ENCODE results near the gene THAP11. TPM values are rescaled to one million over a fixed set of nuclear protein-coding genes. Genes with fewer than 3 reads are reported as not detected.
"Not testable (repeated sequence)": the region's sequence is repeated elsewhere in the genome, so short reads cannot be mapped to it uniquely, and the experiment has no call there.

The THAP11 gene
- total RNA-seq, 1 experiment from 2014 or later = 20.5 TPM

GRCh38 chr16:67833415-67834241 lies 8.5 kb upstream of the THAP11 start:
- intact Hi-C loops (cut with micrococcal nuclease) = loop anchor here (5.0 kb wide), 1 partner anchor 94 kb away; no protein-coding TSS in a partner anchor
- TSS peak; percentile 75 for BruUV-seq (replicated peaks)
- H3K4me1 Mint-ChIP-seq (ENCODE audit: insufficient read depth, unreplicated experiment) = peaks cover 9% of the 10 kb centered on the region
- H3K36me3 Mint-ChIP-seq (ENCODE audit: insufficient read depth, unreplicated experiment) = peaks cover 10% of the 10 kb centered on the region
- H3K4me3 Mint-ChIP-seq (ENCODE audit: unreplicated experiment) = peak overlapping the region; percentile 93
- no peak for TF ChIP-seq CTCF (IDR thresholded peaks at IDR 0.05; ENCODE audit: unreplicated experiment)
- POLR2A ChIA-PET = interaction anchor here (0.7 to 1.9 kb wide), 13 partner anchors 12 to 258 kb away, joined by 3 to 19 read pairs (median 6); partner anchors contain the start of genes GFOD2, NUTF2, PSKH1 and RANBP10
- H3K27me3 Mint-ChIP-seq (ENCODE audit: insufficient read depth, unreplicated experiment) = no peaks in the 10 kb centered on the region
- CTCF ChIA-PET = interaction anchor here (0.5 to 2.5 kb wide), 11 partner anchors 8 to 282 kb away, joined by 3 to 20 read pairs (median 3); partner anchors contain the start of gene TSNAXIP1
- H3K27ac Mint-ChIP-seq (ENCODE audit: low read depth, unreplicated experiment) = peak overlapping the region; percentile 91
- DNase-seq (ENCODE audit: unreplicated experiment) = peak; percentile 87
- H3K9me3 Mint-ChIP-seq (ENCODE audit: unreplicated experiment) = no peaks in the 10 kb centered on the region

DNA sequence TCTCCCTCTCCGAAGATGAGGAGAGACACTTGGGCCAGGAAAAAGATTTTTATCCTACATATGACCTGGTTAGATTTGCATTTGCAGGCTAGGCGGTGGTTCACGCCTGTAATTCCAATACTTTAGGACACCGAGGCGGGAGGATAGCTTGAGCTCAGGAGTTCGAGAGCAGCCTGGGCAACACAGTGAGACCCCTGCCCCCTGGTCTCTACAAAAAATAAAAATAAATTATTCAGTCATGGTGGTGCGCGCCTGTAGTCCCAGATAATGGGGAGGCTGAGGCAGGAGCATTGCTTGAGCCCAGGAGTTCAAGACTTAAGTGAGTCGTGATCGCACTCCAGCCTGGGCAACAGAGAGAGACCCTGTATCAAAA lies 7.9 kb upstream of the THAP11 start:
- Mint-ChIP-seq H3K27ac (ENCODE audit: low read depth, unreplicated experiment) (no peak overlapping the region), H3K36me3 (ENCODE audit: insufficient read depth, unreplicated experiment) (peaks cover 10% of the 10 kb centered on the region), H3K4me3 (ENCODE audit: unreplicated experiment) (peak overlapping the region; percentile 93), H3K9me3 (ENCODE audit: unreplicated experiment) (no peaks in the 10 kb centered on the region), H3K4me1 (ENCODE audit: insufficient read depth, unreplicated experiment) (peaks cover 9% of the 10 kb centered on the region), H3K27me3 (ENCODE audit: insufficient read depth, unreplicated experiment) (no peaks in the 10 kb centered on the region)
- CTCF ChIA-PET = interaction anchor here (2.3 to 2.5 kb wide), 2 partner anchors 10 to 18 kb away, joined by 12 to 20 read pairs; no protein-coding TSS in a partner anchor
- BruUV-seq (replicated peaks) = no TSS peak
- POLR2A ChIA-PET = interaction anchor here (0.8 to 1.9 kb wide), 10 partner anchors 11 to 115 kb away, joined by 3 to 19 read pairs (median 8); partner anchors contain the start of genes GFOD2, NUTF2, PSKH1 and RANBP10
- no peak for DNase-seq (ENCODE audit: unreplicated experiment)
- intact Hi-C loops (cut with micrococcal nuclease) = loop anchor here (5.0 kb wide), 1 partner anchor 93 kb away; no protein-coding TSS in a partner anchor
- no peak for TF ChIP-seq CTCF (IDR thresholded peaks at IDR 0.05; ENCODE audit: unreplicated experiment)

- intact Hi-C loops (cut with micrococcal nuclease); H3K36me3 Mint-ChIP-seq (ENCODE audit: insufficient read depth, unreplicated experiment); H3K9me3 Mint-ChIP-seq (ENCODE audit: unreplicated experiment); H3K4me1 Mint-ChIP-seq (ENCODE audit: insufficient read depth, unreplicated experiment); H3K4me3 Mint-ChIP-seq (ENCODE audit: unreplicated experiment); POLR2A ChIA-PET; BruUV-seq (replicated peaks); H3K27ac Mint-ChIP-seq (ENCODE audit: low read depth, unreplicated experiment); DNase-seq (ENCODE audit: unreplicated experiment); H3K27me3 Mint-ChIP-seq (ENCODE audit: insufficient read depth, unreplicated experiment): not testable (repeated sequence)
- CTCF ChIA-PET = interaction anchor here (0.6 to 1.2 kb wide), 2 partner anchors 16 to 92 kb away, joined by 3 to 4 read pairs; no protein-coding TSS in a partner anchor
Observed at GRCh38 chr16:67837190-67837589, 4.9 kb upstream of the THAP11 start.

DNA sequence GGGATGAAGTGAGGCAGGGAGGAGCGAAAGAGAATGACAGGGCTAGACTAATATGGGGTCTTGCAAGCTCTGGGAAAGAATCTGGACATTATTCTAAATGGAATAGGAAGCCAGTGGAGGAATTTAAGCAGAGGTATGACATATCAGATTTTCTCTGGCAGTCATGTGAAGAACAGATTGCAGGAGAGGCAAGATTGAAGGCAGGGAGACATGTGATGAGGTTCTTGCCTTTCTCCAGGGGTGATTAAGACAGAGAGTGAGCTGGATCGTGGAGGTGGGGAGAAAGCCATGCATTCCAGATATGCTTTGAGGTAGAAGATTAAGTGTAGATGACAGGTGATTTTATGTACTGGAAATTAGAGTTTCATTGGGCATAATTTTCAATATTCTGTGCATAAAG lies 4.3 kb upstream of the THAP11 start:
- no peaks in the 10 kb centered on the region for H3K9me3 Mint-ChIP-seq (ENCODE audit: unreplicated experiment)
- no peaks in the 10 kb centered on the region for H3K27me3 Mint-ChIP-seq (ENCODE audit: insufficient read depth, unreplicated experiment)
- ChIA-PET POLR2A (no interaction called here), CTCF (interaction anchor here (1.2 kb wide), 1 partner anchor 91 kb away, joined by 4 read pairs; no protein-coding TSS in a partner anchor)
- peaks cover 4% of the 10 kb centered on the region for H3K4me1 Mint-ChIP-seq (ENCODE audit: insufficient read depth, unreplicated experiment)
- peaks cover 3% of the 10 kb centered on the region for H3K36me3 Mint-ChIP-seq (ENCODE audit: insufficient read depth, unreplicated experiment)
- no peak overlapping the region for H3K27ac Mint-ChIP-seq (ENCODE audit: low read depth, unreplicated experiment)
- no peak for DNase-seq (ENCODE audit: unreplicated experiment)
- no peak overlapping the region for H3K4me3 Mint-ChIP-seq (ENCODE audit: unreplicated experiment)
- intact Hi-C loops (cut with micrococcal nuclease) = no loop called here
- TF ChIP-seq CTCF (IDR thresholded peaks at IDR 0.05; ENCODE audit: unreplicated experiment) = no peak
- BruUV-seq (replicated peaks) = no TSS peak
